GM18526 (cell line): ENCODE data around the gene ATP7B.

ENCODE experiments used
- POLR2A ChIP-seq: IDR thresholded peaks from 3 replicates; pipeline ENCODE4 v1.6.1; 2011; ENCODE audit not compliant: insufficient read length; ENCODE audit errors: extremely low read depth

ATP7B gene

DNA sequence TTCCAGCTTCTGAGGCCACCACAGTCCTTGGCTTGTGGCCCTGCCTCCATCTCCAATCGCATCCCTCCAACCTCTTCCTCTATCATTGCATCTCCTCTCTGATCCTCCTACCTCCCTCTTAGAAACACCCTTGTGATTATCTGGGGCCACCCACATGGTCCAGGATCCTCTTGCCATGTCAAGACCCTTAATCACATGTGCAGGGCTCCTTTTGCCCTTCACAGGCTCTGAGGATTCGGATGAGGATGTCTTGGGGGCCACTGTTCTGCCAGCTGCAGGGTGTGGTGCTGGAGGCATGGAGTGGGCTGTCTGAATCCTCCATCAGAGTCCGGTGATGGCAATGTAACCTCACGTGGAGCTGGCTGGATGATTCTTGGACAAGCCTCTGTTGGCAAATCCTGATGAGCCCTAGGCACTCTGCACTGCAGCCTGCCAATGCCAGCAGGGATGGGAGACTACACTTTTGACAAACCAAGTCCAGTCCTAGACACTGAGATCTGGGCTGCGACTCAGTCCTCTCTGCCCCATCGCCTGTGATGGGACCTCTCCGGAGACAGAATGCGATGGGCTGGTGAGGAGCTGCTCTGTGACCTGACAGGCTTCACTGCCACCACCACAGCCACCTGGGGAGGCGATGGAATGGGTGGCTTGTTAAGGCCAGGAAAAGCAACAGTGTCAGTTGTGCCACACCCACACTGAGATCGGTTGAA is 88.3 kb downstream of the ATP7B start:
- TF ChIP-seq POLR2A: no peak

DNA sequence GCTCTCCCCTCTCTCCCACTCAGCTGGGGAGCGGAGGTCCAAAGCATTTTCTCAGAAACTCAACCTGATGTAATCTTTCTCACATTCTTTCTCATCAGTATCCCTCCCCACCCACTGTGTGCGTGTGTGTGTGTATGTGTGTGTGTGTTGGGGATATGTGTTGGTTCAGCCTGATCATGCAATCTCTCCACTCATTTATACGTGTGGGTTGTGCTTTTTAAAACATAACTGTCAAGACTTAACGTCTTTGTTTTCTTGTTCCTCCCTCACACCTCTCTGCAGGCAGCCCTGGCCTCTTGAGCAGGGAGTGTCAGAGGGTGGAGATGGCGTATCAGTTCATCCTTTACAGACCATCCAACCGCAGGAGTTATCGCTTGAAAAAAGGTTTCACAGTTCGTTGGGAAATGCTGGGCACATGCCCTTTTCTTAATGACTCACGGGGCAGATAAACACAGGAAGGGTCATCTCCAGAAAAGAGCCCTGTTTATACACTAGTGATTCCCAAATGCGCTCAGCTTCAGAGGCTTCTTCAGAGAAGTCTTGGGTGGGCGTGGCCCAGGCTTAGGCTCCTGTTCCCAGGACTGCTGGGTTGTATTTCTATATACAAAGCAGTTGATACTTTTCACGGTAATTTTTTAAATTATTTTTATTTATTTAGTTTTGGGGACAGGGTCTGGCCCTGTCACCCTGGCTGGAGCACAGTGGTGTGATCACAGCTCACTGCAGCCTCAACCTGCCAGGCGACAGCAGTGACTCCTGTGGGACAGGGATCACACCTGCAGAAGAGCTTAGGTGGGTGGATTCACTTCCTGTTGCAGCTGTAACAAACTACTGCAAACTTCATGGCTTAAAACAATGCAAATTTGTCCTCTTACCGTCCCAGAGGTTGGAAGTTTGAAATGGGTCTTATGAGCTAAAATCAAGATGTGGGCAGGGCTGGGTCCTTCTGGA is 89.2 kb downstream of the ATP7B start:
- TF ChIP-seq POLR2A: no peak

DNA sequence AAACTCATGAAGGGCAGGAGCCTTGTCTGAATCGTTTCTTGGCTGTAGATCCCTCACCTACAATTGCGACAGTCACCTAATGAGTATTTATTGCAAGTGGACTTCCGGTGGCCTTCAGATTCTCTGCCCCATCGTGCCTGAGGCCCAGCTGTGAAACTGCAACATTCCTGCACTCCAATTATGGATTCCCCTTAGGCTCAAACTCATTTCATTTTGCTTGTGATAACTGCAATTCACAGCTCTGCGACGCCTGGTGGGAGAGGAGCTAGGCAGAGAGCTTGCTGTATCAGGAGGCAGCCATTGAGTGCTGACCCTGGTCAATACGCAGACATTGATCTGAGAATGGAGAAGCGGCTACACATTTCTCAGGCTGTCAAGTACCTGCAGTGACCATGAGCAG is 90.5 kb downstream of the ATP7B start:
- TF ChIP-seq POLR2A: no peak

DNA sequence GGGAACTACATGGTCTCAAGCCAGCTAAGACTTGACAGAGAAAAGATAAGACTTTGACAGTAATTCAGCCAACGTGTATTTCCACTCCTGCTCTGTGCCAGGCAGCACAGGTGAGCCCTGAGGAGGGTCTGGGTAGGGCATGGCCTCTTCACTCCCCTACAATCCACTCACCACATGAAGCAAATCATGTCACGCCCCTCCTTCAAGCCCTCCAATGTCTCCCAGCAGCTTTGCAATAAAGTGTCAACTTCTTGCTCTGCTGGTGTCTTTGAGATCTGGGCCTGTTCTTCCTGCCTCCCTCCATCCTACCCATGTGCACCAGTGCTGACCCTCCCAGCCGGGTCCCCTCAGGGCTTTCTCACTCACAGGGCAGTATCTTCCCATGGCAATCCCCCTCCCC is 91.0 kb downstream of the ATP7B start:
- no peak for TF ChIP-seq POLR2A

DNA sequence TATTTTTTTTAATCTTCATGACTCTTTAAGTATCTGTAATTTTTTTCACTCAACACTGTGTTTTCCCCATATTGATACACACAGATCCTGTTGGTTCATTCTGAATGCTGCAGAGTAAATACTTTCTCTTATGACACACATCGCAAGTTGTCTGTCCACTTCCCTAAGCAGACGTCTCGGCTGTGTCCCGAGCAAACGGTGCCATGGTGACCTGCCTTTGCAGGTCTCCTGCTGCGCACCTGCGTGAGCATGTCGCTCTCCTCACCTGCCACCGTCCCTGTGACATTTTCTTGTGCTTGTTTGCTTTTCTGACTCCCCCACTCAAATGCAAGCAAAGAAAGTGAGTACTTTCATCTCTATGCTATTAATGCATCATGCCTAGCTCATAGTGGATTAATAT is 91.7 kb downstream of the ATP7B start:
- no peak for TF ChIP-seq POLR2A

DNA sequence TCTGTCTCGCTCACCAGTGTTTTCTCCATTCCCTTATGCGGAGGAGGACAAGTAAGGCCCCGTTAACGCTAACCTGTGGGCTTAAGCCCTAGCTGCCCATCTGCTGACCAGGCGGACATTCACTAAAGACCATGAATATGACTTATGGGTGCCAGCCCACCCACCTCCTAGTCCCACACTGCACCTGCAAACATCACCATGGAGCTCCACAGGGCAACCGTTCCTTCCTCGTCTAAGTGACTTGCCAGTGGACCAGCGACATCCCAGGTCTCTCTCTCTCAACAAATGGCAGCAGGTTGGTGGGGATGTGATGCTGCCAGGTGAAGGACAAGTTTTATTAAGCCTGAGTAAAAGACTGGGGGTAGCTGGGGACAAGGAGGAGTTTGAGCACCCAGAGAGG is 94.3 kb downstream of the ATP7B start:
- TF ChIP-seq POLR2A: no peak

DNA sequence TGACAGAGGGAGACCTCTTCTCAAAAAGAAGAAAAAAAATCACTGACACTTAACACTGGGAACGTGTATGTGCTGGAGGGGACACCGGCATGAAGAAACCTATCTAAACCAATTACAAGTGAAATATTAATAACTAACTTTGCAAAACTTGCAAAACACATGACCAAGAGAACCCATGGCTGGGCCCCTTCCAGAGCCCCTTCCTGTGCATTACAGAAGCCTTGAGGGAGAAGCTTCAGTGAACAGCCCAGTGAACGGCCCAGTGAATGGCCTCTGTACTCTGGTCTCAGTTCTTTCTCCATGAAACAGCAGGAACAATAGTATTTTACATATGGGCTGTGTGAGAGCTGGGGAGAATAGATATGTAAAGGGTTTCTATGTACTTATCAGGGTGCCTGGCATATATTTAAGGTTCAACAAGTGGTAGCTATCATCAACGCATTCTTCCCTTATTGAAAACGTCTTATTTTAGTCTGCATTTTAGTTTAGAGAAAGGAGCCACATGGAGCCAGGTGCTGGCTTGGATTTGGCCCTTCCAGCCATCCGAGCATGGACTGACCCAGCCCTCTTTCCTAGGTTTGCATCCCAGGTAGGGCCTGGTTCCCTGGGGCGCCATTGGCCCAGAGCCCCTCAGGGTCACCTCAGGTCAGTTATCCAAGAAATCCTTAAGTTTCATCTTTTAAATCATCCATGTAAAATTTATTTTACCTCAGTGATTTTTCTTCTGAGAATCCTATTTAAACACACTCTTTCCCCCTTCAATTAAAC is 95.0 kb downstream of the ATP7B start:
- no peak for TF ChIP-seq POLR2A

DNA sequence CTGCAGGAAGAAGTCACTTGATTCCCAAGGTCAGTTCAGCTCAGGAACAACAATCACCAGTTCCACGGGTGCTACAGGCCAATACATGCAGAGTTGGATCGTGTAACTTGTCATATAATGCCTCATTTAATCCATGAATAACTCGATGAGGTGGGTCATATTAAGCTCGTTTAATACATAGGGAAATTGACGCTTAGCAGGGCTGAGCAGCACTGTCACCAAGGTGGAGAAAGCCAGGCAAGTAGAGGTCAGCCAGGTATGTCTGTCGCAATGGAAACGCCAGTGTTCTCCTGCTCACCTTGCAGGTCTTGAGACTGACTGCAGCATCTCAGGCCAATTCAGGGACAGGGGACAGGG is 97.1 kb downstream of the ATP7B start:
- no peak for TF ChIP-seq POLR2A

DNA sequence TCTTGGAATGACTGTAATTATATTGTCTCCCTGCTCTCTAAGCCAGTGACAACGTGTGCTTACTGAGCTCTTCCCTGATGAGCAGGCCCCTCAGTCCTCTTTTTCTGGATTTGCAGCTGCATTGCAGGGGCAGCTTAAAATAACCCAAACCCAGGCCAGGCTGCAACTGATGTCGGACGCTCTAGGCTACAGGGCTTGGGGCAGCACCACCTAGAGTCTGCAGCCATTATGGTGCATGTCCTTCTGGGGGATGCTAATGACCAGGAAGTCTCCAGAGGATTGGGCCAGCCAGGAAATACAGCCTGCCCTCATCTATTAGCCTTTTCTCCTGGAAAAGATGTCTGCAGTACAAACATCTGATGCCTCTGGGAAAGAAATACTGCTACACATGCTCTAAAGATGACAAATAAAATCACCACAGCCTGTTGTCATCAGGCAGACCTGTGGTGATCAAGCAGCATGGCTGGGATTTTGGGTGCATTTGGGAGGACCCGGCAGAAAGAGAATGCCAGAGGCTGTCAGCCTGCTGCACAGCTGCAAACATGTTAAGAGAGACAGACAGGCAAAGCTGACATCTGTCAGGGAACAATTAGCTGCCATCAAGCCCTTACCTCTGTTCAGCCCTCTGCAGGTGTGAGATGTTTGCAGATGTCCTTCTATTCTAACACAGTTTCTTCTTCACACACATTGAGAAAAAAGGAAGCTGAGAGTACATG is 97.7 kb downstream of the ATP7B start:
- TF ChIP-seq POLR2A: no peak

DNA sequence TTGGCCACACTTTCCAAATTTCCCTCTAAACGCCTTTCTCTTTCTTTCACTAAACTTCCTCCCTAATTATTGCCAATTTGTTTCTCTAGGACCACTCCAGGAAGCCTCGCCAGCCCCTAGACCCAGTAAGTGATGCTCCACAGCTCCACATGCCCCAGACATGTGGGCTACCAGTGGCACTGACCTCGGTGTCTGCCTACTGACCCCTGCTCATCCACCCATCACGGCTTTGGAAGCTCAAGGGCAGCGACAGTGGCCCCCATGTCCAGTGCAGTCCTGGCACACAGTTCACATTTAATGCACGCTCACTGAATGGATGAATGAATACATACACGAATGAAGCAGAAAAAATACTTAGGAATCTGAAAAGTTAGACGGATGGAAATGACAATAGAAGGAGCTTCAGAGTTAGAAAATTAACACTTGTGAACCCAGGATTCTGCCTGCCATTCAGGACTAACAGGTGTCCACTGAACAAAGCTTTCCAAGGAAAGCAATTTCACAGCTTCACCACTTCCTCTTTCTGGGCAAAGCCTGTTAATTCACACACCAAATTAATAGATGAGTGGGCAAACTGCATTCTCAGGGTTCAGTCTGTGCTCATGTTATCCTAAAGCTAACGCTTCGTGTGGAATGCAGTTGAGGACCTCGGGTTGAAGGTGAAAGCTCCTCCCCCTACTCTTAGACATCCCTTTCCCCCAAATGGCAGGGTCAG is 98.6 kb downstream of the ATP7B start:
- no peak for TF ChIP-seq POLR2A

DNA sequence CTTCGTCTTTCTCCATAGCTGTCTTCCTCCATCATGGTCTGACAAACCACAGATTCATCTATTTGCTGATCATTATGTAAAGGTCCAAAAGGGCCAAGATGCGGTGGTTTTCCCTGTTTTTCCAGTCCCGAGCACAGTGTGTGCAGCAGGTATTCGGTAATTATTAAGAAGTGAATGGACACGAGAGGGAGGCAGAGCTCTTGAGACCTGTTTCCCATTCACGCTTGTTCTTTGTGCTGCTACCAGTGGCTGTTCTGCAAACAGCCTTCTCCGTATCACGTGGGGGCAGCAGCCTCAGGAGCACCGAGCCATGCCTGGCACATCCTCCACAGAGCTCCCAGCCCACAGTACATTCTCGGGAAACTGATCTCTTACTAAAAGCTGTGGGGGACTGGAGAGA is 99.2 kb downstream of the ATP7B start:
- TF ChIP-seq POLR2A: no peak

DNA sequence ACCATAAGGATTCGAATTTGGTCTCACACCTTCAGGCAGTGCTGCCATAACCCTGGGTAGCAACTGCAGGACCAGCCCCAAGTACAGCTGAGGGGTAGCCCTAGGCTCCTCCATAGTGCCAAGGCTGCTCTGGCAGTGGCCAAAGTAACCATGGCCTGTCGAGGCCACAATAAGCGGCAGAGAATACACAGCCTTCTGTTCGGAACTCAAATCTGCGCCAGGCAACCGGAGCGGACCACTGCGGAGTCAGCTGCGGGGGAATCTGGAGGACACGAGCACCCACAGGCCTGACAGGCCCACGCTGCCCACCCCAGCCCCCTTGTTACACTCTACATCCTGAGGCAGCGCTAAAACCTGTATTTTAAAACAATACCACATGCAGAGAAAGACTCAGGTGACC is 100.7 kb downstream of the ATP7B start:
- TF ChIP-seq POLR2A: no peak

DNA sequence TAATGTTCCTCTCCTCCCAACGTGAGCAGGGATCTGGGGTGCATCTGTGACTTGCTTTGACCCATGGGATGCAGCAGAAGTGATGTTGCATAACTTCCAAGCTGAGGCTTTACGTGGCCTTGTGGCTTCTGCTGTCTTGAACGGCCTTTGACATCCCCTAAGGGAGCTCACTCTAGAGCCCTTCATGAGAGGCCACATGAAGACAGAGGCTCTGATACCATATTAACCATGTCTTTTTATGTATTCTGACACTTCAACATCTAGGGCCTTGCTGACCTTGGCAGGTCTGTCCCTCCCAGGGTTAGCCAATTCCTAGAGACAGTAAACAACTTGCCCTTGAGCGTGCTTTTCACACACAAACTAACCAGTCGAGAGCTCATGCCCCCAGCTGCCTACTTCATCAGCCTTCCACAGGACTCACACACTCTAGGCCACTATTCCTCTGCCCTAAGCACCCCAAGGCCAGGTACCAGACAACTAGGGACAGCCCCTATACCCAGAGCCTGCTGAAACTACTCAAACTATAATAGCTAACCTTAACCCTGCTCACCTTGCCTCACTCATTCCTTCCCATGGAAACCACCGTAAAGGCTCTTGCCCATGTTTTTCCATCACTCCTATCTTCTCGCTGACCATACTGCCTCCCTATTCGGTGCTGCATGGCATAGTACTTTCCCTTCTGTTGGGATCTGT is 104.1 kb downstream of the ATP7B start:
- TF ChIP-seq POLR2A: no peak

DNA sequence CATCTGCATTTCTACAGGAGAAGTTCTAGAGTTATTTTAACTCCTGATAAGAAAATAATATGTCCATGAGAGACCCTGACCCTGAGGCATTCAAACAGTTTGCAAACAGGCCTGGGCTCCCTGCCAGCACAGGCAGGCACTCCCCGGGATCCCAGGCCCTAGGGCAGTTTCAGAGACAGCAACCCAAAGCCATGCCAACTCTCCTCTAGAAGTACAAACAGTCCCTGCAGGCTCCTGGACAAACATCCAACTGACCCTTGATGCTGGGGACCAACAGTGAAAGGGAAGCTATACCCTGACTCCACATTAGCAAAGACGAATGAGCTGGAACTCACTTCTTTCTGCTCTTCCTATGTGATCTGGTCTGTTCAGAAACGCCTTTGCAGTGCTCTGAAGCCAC is 104.7 kb downstream of the ATP7B start:
- no peak for TF ChIP-seq POLR2A

DNA sequence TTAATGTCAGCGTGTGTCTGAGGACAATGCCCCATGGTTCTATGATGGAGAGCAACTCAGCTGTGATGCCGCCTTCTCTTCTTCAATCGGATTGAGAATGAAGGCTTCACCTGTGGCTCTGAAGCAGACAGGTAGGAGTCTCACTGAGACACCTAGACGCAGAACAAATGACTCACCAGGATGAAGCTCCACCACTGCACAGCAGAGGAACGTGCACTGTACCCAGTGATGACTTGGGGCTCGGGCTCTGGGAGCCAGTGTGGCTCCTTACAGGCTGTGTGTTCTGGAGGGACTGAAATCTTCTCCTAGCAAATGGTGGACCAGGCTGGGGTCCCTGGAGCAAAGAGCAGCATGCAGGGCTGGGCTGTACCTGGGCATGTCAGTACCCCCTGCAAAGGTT is 105.5 kb downstream of the ATP7B start:
- no peak for TF ChIP-seq POLR2A
